H9 (cell line): ENCODE results near the gene GALNT10. TPM values are rescaled to one million over a fixed set of nuclear protein-coding genes. Genes with fewer than 3 reads are reported as not detected.

ENCODE experiments used
- DNase-seq: peaks from one replicate; pipeline ENCODE4 v3.0.0-alpha.2; 2017
- H2AFZ ChIP-seq: one replicate; pipeline ENCODE4 v1.6.1; 2013; ENCODE audit warnings: mild to moderate bottlenecking, low read length, control low read depth, moderate library complexity
- H2AK5ac ChIP-seq: 2 replicates; pipeline ENCODE4 v1.6.1; 2013; ENCODE audit warnings: low read length, control low read depth, mixed read lengths; ENCODE audit not compliant: insufficient read length
- H2BK120ac ChIP-seq: one replicate; pipeline ENCODE4 v1.6.1; 2013; ENCODE audit warnings: low read depth, mild to moderate bottlenecking, low read length, control low read depth, inconsistent platforms; ENCODE audit not compliant: poor library complexity, severe bottlenecking
- H2BK12ac ChIP-seq: 2 replicates; pipeline ENCODE4 v1.6.1; 2013; ENCODE audit warnings: low read length, control low read depth, mixed read lengths, low read depth; ENCODE audit not compliant: insufficient read length
- H2BK15ac ChIP-seq: 2 replicates; pipeline ENCODE4 v1.6.1; 2013; ENCODE audit warnings: low read depth, low read length, control low read depth
- H2BK20ac ChIP-seq: one replicate; pipeline ENCODE4 v1.6.1; 2013; ENCODE audit warnings: low read depth, mild to moderate bottlenecking, low read length, control low read depth, inconsistent platforms; ENCODE audit not compliant: poor library complexity, severe bottlenecking
- H2BK5ac ChIP-seq: 2 replicates; pipeline ENCODE4 v1.6.1; 2013; ENCODE audit warnings: low read length, control low read depth, mixed read lengths; ENCODE audit not compliant: insufficient read length
- H3K14ac ChIP-seq: 2 replicates; pipeline ENCODE4 v1.6.1; 2013; ENCODE audit warnings: low read length, control low read depth; ENCODE audit not compliant: insufficient read depth
- H3K18ac ChIP-seq: 2 replicates; pipeline ENCODE4 v1.6.1; 2013; ENCODE audit warnings: low read depth, mild to moderate bottlenecking, mixed read lengths, low read length, control low read depth; ENCODE audit not compliant: insufficient read length
- H3K23ac ChIP-seq: 2 replicates; pipeline ENCODE4 v1.6.1; 2013; ENCODE audit warnings: low read length, control low read depth, mixed read lengths, low read depth; ENCODE audit not compliant: insufficient read length
- H3K23me2 ChIP-seq: 2 replicates; pipeline ENCODE4 v1.6.1; 2013; ENCODE audit warnings: low read depth, mild to moderate bottlenecking, mixed read lengths, low read length, control low read depth; ENCODE audit not compliant: insufficient read length, poor library complexity, severe bottlenecking
- H3K27ac ChIP-seq: 2 replicates; pipeline ENCODE4 v1.5.1; 2013; ENCODE audit warnings: low read length, control low read depth, mixed read lengths, low read depth; ENCODE audit not compliant: insufficient read length
- H3K27me3 ChIP-seq: 2 replicates; pipeline ENCODE4 v1.6.1; 2013; ENCODE audit warnings: low read length, control low read depth, inconsistent platforms; ENCODE audit not compliant: insufficient read depth
- H3K4ac ChIP-seq: 2 replicates; pipeline ENCODE4 v1.6.1; 2013; ENCODE audit warnings: low read depth, mild to moderate bottlenecking, control low read depth, inconsistent platforms, low read length, moderate library complexity
- H3K4me1 ChIP-seq: 2 replicates; pipeline ENCODE4 v1.6.1; 2013; ENCODE audit warnings: low read length, control low read depth, inconsistent platforms; ENCODE audit not compliant: insufficient read depth
- H3K4me2 ChIP-seq: 2 replicates; pipeline ENCODE4 v1.6.1; 2013; ENCODE audit warnings: low read length, control low read depth, mixed read lengths; ENCODE audit not compliant: insufficient read length, insufficient read depth
- H3K56ac ChIP-seq: 2 replicates; pipeline ENCODE4 v1.6.1; 2013; ENCODE audit warnings: low read depth, mild to moderate bottlenecking, mixed read lengths, low read length, control low read depth; ENCODE audit not compliant: insufficient read length
- H3K79me1 ChIP-seq: 2 replicates; pipeline ENCODE4 v1.6.1; 2013; ENCODE audit warnings: low read depth, mild to moderate bottlenecking, moderate library complexity, low read length, control low read depth, inconsistent platforms; ENCODE audit not compliant: insufficient read depth, poor library complexity, severe bottlenecking
- H3K79me2 ChIP-seq: 2 replicates; pipeline ENCODE4 v1.6.1; 2013; ENCODE audit warnings: low read length, control low read depth, inconsistent platforms; ENCODE audit not compliant: insufficient read depth
- H3K9ac ChIP-seq: 2 replicates; pipeline ENCODE4 v1.6.1; 2013; ENCODE audit warnings: low read length, control low read depth, mixed read lengths; ENCODE audit not compliant: insufficient read length; ENCODE audit errors: extremely low read depth
- H3K9me3 ChIP-seq: one replicate; pipeline ENCODE4 v1.6.1; 2013; ENCODE audit warnings: low read depth, low read length, inconsistent platforms; ENCODE audit not compliant: control insufficient read depth
- H3T11ph ChIP-seq: one replicate; pipeline ENCODE4 v1.6.1; 2013; ENCODE audit warnings: mild to moderate bottlenecking, low read length, control low read depth, inconsistent platforms
- H4K20me1 ChIP-seq: one replicate; pipeline ENCODE4 v1.6.1; 2013; ENCODE audit not compliant: control insufficient read depth, insufficient read length, insufficient read depth
- H4K5ac ChIP-seq: 2 replicates; pipeline ENCODE4 v1.6.1; 2013; ENCODE audit warnings: low read depth, mild to moderate bottlenecking, mixed read lengths, low read length, control low read depth; ENCODE audit not compliant: insufficient read length
- H4K8ac ChIP-seq: replicated peaks from 2 replicates; pipeline ENCODE4 v1.6.1; 2013; ENCODE audit warnings: low read length, control low read depth, mixed read lengths, low read depth; ENCODE audit not compliant: insufficient read length
- H4K91ac ChIP-seq: 2 replicates; pipeline ENCODE4 v1.6.1; 2013; ENCODE audit warnings: low read depth, mild to moderate bottlenecking, moderate library complexity, mixed read lengths, low read length, control low read depth; ENCODE audit not compliant: insufficient read length
- H3K27ac Mint-ChIP-seq, 3 experiments: 2 replicates in 2 of 3; 3 replicates in 1 of 3; pipeline ENCODE4 v1.8.0; 2020 to 2021; ENCODE audit warnings: mixed read lengths in 3 of 3, mild to moderate bottlenecking in 1 of 3, moderate library complexity in 1 of 3
- H3K27me3 Mint-ChIP-seq: 2 replicates; pipeline ENCODE4 v1.8.0; 2021; ENCODE audit warnings: low read depth, mild to moderate bottlenecking, moderate library complexity, mixed read lengths
- H3K36me3 Mint-ChIP-seq, 3 experiments: 2 replicates in 2 of 3; 3 replicates in 1 of 3; pipeline ENCODE4 v1.8.0; 2020 to 2021; ENCODE audit warnings: low read depth in 3 of 3, mixed read lengths in 3 of 3; ENCODE audit not compliant: insufficient read depth in 1 of 3
- H3K4me1 Mint-ChIP-seq, 2 experiments: 2 replicates each; pipeline ENCODE4 v1.8.0; 2020; ENCODE audit warnings: mixed read lengths in 2 of 2
- H3K4me3 Mint-ChIP-seq, 2 experiments: 2 replicates in 1 of 2; 3 replicates in 1 of 2; pipeline ENCODE4 v1.8.0; 2020 to 2021; ENCODE audit warnings: mild to moderate bottlenecking in 2 of 2, mixed read lengths in 2 of 2, moderate library complexity in 1 of 2
- H3K9me3 Mint-ChIP-seq, 2 experiments: 2 replicates in 1 of 2; 3 replicates in 1 of 2; pipeline ENCODE4 v1.8.0; 2020; ENCODE audit warnings: mild to moderate bottlenecking in 2 of 2, mixed read lengths in 2 of 2, moderate library complexity in 1 of 2
- CTCF ChIP-seq: fragments of 200-600 bp; sonication (generic); conservative IDR thresholded peaks from 3 replicates; pipeline ENCODE4 v1.8.0; 2021; ENCODE audit warnings: antibody characterized with exemption, mild to moderate bottlenecking
- whole genome bisulfite sequencing: extraction: QIAGEN DNeasy Blood & Tissue Kit; methylation state at CpG from one replicate; pipeline ENCODE4 v1.1.7; 2013; ENCODE audit warnings: missing lambda C conversion rate, low lambda C conversion rate, mixed read lengths; ENCODE audit not compliant: insufficient read length; ENCODE audit errors: extremely low coverage; 5-methylcytosine and 5-hydroxymethylcytosine counted together
- total RNA-seq: library from RNA; stranded (reverse); gene quantifications from 2 replicates; pipeline ENCODE4 v1.2.1, GENCODE V29; 2021

The GALNT10 gene
- total RNA-seq, 1 experiment from 2014 or later: 15.4 TPM

- H3K9me3 ChIP-seq: no peaks in the 10 kb centered on the region
- DNase-seq: no peak
- Mint-ChIP-seq H3K4me1 (peaks cover 15 to 18% of the 10 kb centered on the region in 2 experiments), H3K36me3 (peaks cover 0 to 8% (median 2%) of the 10 kb centered on the region in 3 experiments; a peak in 2 of 7 replicates), H3K4me3 (no peak overlapping the region), H3K9me3 (peaks cover 0 to 2% of the 10 kb centered on the region in 2 experiments; a peak in 1 of 5 replicates), H3K27ac (peak overlapping the region in 1 of 3 experiments; percentile 36; a peak in 1 of 7 replicates), H3K27me3 (no peaks in the 10 kb centered on the region; the same call in 1 of the 2 replicates)
- no peak overlapping the region for H3K27ac ChIP-seq
- H3K79me1 ChIP-seq: no peaks in the 10 kb centered on the region
- H4K20me1 ChIP-seq: no peaks in the 10 kb centered on the region
- no peak overlapping the region for H3K4ac ChIP-seq
- WGBS: no CpG with 5 or more reads among the region's 2 CpGs
- H4K5ac ChIP-seq: no peak overlapping the region
- no peak for TF ChIP-seq CTCF
- H3K23me2 ChIP-seq: no peaks in the 10 kb centered on the region
- H3K27me3 ChIP-seq: no peaks in the 10 kb centered on the region
- H2BK12ac ChIP-seq: no peak overlapping the region
- no peak overlapping the region for H2BK15ac ChIP-seq
- H3K79me2 ChIP-seq: 0 out of 2 replicates have a peak, but pooled peaks cover 2% of the 10 kb centered on the region
- H4K8ac ChIP-seq: no peak overlapping the region
- no peak overlapping the region for H2BK120ac ChIP-seq
- no peak overlapping the region for H3T11ph ChIP-seq
- peaks cover 5% of the 10 kb centered on the region for H3K4me1 ChIP-seq
- no peak overlapping the region for H2AFZ ChIP-seq
- no peak overlapping the region for H4K91ac ChIP-seq
- H3K9ac ChIP-seq: no peak overlapping the region
- no peak overlapping the region for H2BK20ac ChIP-seq
- H2BK5ac ChIP-seq: no peak overlapping the region
- H3K18ac ChIP-seq: no peak overlapping the region
- H2AK5ac ChIP-seq: no peak overlapping the region
- no peak overlapping the region for H3K14ac ChIP-seq
- H3K56ac ChIP-seq: no peak overlapping the region
- no peak overlapping the region for H3K23ac ChIP-seq
- H3K4me2 ChIP-seq: no peak overlapping the region
Measured at GRCh38 chr5:154209591-154210081, 19.1 kb downstream of the GALNT10 start.
